Breast epithelium (tissue), 4 donors: ENCODE measurements around the gene SLC43A1. TPM values are rescaled to one million over a fixed set of nuclear protein-coding genes. Genes with fewer than 3 reads are reported as not detected.

ENCODE experiments used
- DNase-seq, 2 donors: peaks; one replicate each; pipeline ENCODE4 v3.0.0-alpha.2; 2019; ENCODE audit warnings: low spot score in 2 of 2
- H3K27ac ChIP-seq, 2 donors: fragments of 200-600 bp; sonication (generic) in 1 of 2; one replicate each; pipeline ENCODE4 v1.5.1; 2016 to 2019; ENCODE audit warnings: mild to moderate bottlenecking in 1 of 2
- H3K27me3 ChIP-seq, 2 donors: fragments of 200-600 bp; sonication (generic) in 1 of 2; one replicate each; pipeline versions ENCODE4 v1.5.1 to v1.6.0; 2017 to 2019; ENCODE audit warnings: control low read depth in 1 of 2, mild to moderate bottlenecking in 1 of 2
- H3K36me3 ChIP-seq: fragments of 200-600 bp; one replicate; pipeline ENCODE4 v1.5.1; 2019
- H3K4me1 ChIP-seq, 2 donors: fragments of 200-600 bp; sonication (generic); one replicate each; pipeline ENCODE4 v1.5.1; 2016 to 2019; ENCODE audit warnings: control low read depth in 1 of 2
- H3K4me3 ChIP-seq, 3 donors: fragments of 200-600 bp; sonication (generic); 1 replicate in 2 of 3; 2 replicates in 1 of 3; pipeline ENCODE4 v1.5.1; 2016 to 2019; ENCODE audit warnings: mild to moderate bottlenecking in 3 of 3, moderate library complexity in 2 of 3
- H3K9me3 ChIP-seq, 2 donors: fragments of 200-600 bp; sonication (generic) in 1 of 2; one replicate each; pipeline ENCODE4 v1.5.1; 2016 to 2019; ENCODE audit warnings: control low read depth in 1 of 2
- POLR2A ChIP-seq: fragments of 450-650 bp; IDR thresholded peaks from one replicate; pipeline ENCODE4 v1.6.1; 2016; ENCODE audit warnings: antibody characterized with exemption, mild to moderate bottlenecking, moderate library complexity
- POLR2AphosphoS5 ChIP-seq, 3 donors: sonication (generic); formaldehyde crosslinking; IDR thresholded peaks; one replicate each; pipeline ENCODE4 v1.6.1; 2017; ENCODE audit warnings: antibody characterized with exemption in 3 of 3
- intact Hi-C: fragments of 100-400 bp; cut with DNase I; formaldehyde crosslinking; loops from one replicate; pipeline ENCODE4 v1.15.1; 2023; ENCODE audit warnings: low total_unique reads
- total RNA-seq, 3 donors: library from RNA; depleted of rRNA; stranded (reverse); fragments of >200 nt; gene quantifications; one replicate each; pipeline ENCODE4 v1.1.0, GENCODE V29; 2016
- TF ChIP-seq, protein P1 (sequence below), 3 donors: fragments of 450-650 bp; IDR thresholded peaks; one replicate each; pipeline ENCODE4 v1.5.1; 2016 to 2017; ENCODE audit warnings: antibody characterized with exemption in 3 of 3, mild to moderate bottlenecking in 3 of 3, moderate library complexity in 3 of 3

Gene SLC43A1
- total RNA-seq, 3 donors from 2014 or later: 12.0 to 23.4 (median 13.4) TPM

DNA sequence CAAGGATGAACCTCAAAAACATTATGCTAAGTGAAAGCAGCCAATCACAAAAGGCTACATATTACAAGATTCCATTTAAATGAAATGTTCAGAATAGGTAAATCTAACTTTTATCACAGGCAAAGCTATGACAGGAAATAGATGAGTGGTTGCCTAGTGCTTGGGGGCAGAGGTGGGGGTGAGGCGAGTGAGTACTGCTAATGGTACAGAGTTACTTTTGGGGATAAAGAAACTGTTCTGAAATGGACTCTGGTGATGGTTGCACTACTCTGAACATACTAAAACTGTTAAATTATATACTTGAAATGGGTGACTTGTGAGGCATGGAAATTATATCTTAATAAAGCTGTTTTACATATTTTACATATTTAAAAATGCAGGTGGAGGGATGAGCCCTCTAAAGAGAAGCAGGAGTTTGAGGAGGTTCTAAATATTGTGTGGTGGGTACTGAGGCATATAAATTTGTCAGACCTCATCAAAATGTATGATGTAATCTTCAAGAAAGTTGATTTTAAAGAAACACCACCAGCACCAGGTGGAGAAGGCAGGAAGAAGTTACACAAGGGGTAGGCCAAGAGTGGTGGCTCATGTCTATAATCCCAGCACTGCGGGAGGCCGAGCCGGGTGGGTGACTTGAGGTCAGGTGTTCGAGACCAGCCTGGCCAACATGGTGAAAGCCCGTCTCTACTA lies 3.6 kb downstream of the SLC43A1 start:
- Histone ChIP-seq H3K4me3 (no peak overlapping the region), H3K27ac (no peak overlapping the region), H3K4me1 (peaks cover 3 to 8% of the 10 kb centered on the region in 2 donors), H3K27me3 (no peaks in the 10 kb centered on the region), H3K36me3 (no peaks in the 10 kb centered on the region), H3K9me3 (no peaks in the 10 kb centered on the region)
- TF ChIP-seq POLR2AphosphoS5 (IDR thresholded peaks at IDR 0.05) (no peak), POLR2A (no peak)
- TF ChIP-seq, protein P1, sequence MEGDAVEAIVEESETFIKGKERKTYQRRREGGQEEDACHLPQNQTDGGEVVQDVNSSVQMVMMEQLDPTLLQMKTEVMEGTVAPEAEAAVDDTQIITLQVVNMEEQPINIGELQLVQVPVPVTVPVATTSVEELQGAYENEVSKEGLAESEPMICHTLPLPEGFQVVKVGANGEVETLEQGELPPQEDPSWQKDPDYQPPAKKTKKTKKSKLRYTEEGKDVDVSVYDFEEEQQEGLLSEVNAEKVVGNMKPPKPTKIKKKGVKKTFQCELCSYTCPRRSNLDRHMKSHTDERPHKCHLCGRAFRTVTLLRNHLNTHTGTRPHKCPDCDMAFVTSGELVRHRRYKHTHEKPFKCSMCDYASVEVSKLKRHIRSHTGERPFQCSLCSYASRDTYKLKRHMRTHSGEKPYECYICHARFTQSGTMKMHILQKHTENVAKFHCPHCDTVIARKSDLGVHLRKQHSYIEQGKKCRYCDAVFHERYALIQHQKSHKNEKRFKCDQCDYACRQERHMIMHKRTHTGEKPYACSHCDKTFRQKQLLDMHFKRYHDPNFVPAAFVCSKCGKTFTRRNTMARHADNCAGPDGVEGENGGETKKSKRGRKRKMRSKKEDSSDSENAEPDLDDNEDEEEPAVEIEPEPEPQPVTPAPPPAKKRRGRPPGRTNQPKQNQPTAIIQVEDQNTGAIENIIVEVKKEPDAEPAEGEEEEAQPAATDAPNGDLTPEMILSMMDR (IDR thresholded peaks at IDR 0.05): no peak
- no peak for DNase-seq
- intact Hi-C loops: loop anchor here (1.0 kb wide), 1 partner anchor 20 kb away; no protein-coding TSS in a partner anchor

DNA sequence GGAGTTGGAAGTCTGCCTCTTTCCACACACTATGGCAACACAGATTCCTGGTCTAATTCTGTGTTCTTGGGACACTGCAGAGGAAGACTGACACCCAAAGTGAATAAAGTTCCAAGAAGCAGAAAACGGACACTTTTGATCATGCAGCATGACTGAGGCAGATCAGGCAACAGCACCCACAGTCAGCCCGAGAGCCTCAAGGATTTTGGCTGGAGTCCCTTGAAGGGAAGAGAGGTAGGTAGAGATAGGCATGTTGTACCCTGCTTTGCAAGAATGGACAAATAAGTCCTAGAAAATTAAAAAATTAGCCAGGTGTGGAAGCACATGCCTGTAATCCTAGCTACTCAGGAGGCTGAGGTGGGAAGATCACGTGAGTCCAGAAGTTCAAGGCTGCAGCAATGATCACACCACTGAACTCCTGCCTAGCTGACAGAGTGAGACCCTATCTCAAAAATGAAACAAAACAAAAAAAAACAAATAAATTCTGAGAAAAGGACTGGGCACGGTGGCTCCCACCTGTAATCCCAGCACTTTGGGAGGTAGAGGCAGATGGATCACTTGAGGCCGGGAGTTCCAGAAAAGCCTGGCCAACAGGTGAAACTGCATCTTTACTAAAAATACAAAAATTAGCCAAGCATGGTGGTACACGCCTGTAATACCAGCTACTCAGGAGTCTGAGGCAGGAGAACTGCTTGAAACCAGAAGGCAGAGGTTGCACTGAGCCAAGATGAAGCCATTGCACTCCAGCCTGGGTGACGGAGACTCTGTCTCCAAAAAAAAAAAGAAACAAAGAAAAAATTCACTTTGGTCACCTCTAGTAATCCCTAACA lies 6.9 kb downstream of the SLC43A1 start:
- no peak for DNase-seq
- Histone ChIP-seq H3K36me3 (no peaks in the 10 kb centered on the region), H3K27ac (no peak overlapping the region)

DNA sequence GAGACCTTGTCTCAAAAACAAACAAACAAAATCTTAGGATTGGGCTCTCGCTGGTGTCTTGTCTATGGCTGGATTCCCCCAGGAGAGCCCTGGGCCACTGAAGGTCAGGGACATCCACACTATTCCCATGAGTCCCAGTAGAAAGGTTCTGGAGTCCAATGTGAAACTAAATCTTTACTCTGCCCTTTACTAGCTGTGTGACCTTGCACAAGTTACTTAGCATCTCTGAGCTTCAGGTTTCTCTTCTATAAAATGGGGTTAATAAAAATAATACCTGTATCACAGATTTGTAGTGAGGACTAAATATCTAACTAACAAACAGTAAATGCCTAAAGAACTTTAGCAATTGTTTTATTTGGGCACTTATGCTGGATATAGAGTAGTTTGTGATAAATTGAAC lies 9.0 kb downstream of the SLC43A1 start:
- TF ChIP-seq POLR2A (no peak), POLR2AphosphoS5 (IDR thresholded peaks at IDR 0.05) (no peak)
- TF ChIP-seq, protein P1 (IDR thresholded peaks at IDR 0.05): no peak
- intact Hi-C loops: no loop called here
- Histone ChIP-seq H3K36me3 (no peaks in the 10 kb centered on the region), H3K27ac (no peak overlapping the region), H3K27me3 (no peaks in the 10 kb centered on the region), H3K4me1 (no peaks in the 10 kb centered on the region), H3K9me3 (no peaks in the 10 kb centered on the region), H3K4me3 (no peak overlapping the region)
- DNase-seq: no peak

More for the DNA sequence above, 6.9 kb downstream of the SLC43A1 start:
- H3K4me3 ChIP-seq: no peak overlapping the region
- H3K9me3 ChIP-seq: no peaks in the 10 kb centered on the region
- peaks cover 0 to 2% of the 10 kb centered on the region in 2 donors for H3K4me1 ChIP-seq
- TF ChIP-seq, protein P1 (IDR thresholded peaks at IDR 0.05): no peak
- TF ChIP-seq POLR2AphosphoS5 (IDR thresholded peaks at IDR 0.05) (no peak), POLR2A (no peak)
- intact Hi-C loops: no loop called here
- H3K27me3 ChIP-seq: no peaks in the 10 kb centered on the region

DNA sequence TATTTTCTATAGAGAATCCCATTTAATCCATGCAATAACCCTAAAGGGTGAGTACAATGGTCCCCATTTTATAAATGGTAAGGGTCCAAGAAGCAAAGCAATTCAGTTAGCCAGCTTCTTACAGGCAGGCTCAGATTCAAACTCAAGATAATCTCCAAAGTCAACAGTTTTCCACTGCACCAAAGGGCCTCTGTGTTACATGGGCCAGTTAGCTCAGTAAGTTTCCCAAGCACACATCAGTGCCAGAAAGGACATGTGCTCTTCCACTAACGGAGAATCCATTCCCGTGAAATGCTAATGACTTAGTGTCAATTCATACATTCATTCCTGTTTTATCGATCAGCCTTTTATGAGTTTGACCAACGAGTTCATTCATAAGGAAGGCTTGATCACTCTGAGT lies 11.0 kb downstream of the SLC43A1 start:
- Histone ChIP-seq H3K4me1 (no peaks in the 10 kb centered on the region), H3K9me3 (no peaks in the 10 kb centered on the region), H3K4me3 (no peak overlapping the region), H3K27ac (no peak overlapping the region), H3K27me3 (no peaks in the 10 kb centered on the region), H3K36me3 (no peaks in the 10 kb centered on the region)
- intact Hi-C loops: no loop called here
- DNase-seq: no peak
- TF ChIP-seq POLR2A (no peak), POLR2AphosphoS5 (IDR thresholded peaks at IDR 0.05) (no peak)
- TF ChIP-seq, protein P1 (IDR thresholded peaks at IDR 0.05): no peak

DNA sequence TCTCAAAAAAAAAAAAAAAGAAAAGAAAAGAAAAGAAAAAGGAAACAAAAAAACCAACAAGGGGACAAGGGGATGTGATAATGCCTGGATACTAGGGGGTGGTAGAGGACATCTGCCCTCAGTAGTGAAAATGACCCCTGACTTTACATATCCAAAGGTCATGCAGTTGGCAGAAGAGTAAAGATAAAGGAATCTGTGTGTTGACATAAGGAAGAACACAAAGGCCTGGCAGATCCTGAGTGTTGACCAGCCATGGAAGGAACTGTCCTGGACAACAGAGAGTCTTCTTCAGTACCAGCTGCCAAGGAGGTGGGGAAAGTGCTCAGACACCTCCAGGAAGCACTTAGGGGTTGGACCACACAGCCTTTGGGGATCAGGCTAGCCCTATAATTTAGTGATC lies 12.6 kb downstream of the SLC43A1 start:
- Histone ChIP-seq H3K4me3 (no peak overlapping the region), H3K36me3 (no peaks in the 10 kb centered on the region), H3K9me3 (no peaks in the 10 kb centered on the region), H3K27ac (no peak overlapping the region), H3K4me1 (no peaks in the 10 kb centered on the region), H3K27me3 (no peaks in the 10 kb centered on the region)
- TF ChIP-seq POLR2A: no peak
- no peak for TF ChIP-seq POLR2AphosphoS5 (IDR thresholded peaks at IDR 0.05)
- TF ChIP-seq, protein P1 (IDR thresholded peaks at IDR 0.05): no peak
- intact Hi-C loops: no loop called here
- no peak for DNase-seq
